ENCODE data around the gene RASGRP2.

RASGRP2 gene

GRCh38 chr11:64739871-64740270, 4.1 kb downstream of the RASGRP2 start:
- no peak for DNase-seq (ENCODE audit: low spot score)

GRCh38 chr11:64736654-64737053, 7.3 kb downstream of the RASGRP2 start:
- no peak for DNase-seq (ENCODE audit: low spot score)

- DNase-seq (ENCODE audit: low spot score), result no peak
Measured at GRCh38 chr11:64735725-64736259, 8.2 kb downstream of the RASGRP2 start.

- no peak for DNase-seq (ENCODE audit: low spot score)
Measured at GRCh38 chr11:64734811-64735724, 8.9 kb downstream of the RASGRP2 start.

- no peak for DNase-seq (ENCODE audit: low spot score)
Measured at GRCh38 chr11:64731601-64732000, 12.3 kb downstream of the RASGRP2 start.

GRCh38 chr11:64729851-64730382, 14.0 kb downstream of the RASGRP2 start:
- DNase-seq (ENCODE audit: low spot score), result peak; percentile 59

- no peak for DNase-seq (ENCODE audit: low spot score)
Measured at GRCh38 chr11:64728757-64729365, 15.1 kb downstream of the RASGRP2 start.

- no peak for DNase-seq (ENCODE audit: low spot score)
Measured at GRCh38 chr11:64726867-64727530, 16.9 kb downstream of the RASGRP2 start.

- DNase-seq (ENCODE audit: low spot score), result no peak
Measured at GRCh38 chr11:64726211-64726641, 17.7 kb downstream of the RASGRP2 start.

GRCh38 chr11:64724863-64725532, 18.9 kb downstream of the RASGRP2 start:
- DNase-seq (ENCODE audit: low spot score), result no peak

GRCh38 chr11:64723907-64724862, 19.8 kb downstream of the RASGRP2 start:
- no peak for DNase-seq (ENCODE audit: low spot score)

- DNase-seq (ENCODE audit: low spot score), result peak; percentile 97
Measured at GRCh38 chr11:64723117-64723906, 20.6 kb downstream of the RASGRP2 start, which contains the start of gene NRXN2. Gene NRXN2 (minus strand): TSS chr11:64723197. CDS start chr11:64713699, 9,498 bp downstream.

GRCh38 chr11:64722141-64723065, 21.5 kb downstream of the RASGRP2 start:
- DNase-seq (ENCODE audit: low spot score), result no peak

GRCh38 chr11:64721359-64721699, 22.6 kb downstream of the RASGRP2 start:
- no peak for DNase-seq (ENCODE audit: low spot score)

- no peak for DNase-seq (ENCODE audit: low spot score)
Measured at GRCh38 chr11:64720640-64721358, 23.1 kb downstream of the RASGRP2 start.

GRCh38 chr11:64720167-64720566, 23.8 kb downstream of the RASGRP2 start:
- no peak for DNase-seq (ENCODE audit: low spot score)

- no peak for DNase-seq (ENCODE audit: low spot score)
Measured at GRCh38 chr11:64719406-64719805, 24.5 kb downstream of the RASGRP2 start.

GRCh38 chr11:64718780-64719124, 25.2 kb downstream of the RASGRP2 start:
- DNase-seq (ENCODE audit: low spot score), result no peak
